ENCODE measurements around the gene TP73. TPM values are rescaled to one million over a fixed set of nuclear protein-coding genes. Genes with fewer than 3 reads are reported as not detected.

Gene TP73
- total and polyA plus RNA-seq, 7 donors = under 0.01 to 0.13 (median 0.01) TPM; not detected in 4

DNA sequence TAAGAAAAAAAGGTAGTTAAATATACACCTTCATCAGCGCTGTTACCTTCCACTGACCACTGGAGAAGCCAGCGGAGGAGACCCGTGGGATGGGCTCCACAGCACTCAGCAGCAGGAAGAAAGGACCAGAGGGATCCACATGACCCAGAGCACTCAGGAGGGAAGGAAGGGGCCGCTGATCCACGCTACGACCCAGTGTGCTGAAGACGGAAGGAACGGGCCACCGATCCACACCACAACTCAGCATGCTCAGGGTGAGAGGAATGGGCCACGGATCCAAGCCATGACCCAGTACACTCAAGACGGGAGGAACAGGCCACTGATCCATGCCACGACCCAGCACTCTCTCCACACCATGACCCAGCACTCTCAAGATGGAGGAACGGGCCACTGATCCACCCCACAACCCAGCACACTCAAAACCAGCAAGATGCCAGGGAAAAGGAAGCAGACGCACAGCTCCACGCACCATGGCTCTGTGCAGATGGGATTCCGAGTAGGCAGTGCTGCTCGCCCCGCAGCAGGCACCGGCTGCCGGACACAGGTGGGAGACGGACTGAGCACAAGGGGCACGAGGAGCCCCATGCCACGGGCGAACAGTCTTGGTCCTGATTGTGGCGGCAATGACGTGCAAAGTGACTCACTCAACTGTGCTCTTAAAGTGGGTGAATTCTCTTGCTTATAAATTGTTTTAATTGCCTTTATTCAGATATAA lies 11.1 kb upstream of the TP73 start:
- H3K4me1 ChIP-seq = no peaks in the 10 kb centered on the region
- no peaks in the 10 kb centered on the region for H3K9me3 ChIP-seq
- no peaks in the 10 kb centered on the region for H3K27me3 ChIP-seq (ENCODE audit: insufficient read depth in 3 of 3, low read length in 2 of 3)
- intact Hi-C loops (cut with DNase I) = loop anchor here in 1 of 2 donors (10.0 kb wide), 1 partner anchor 264 kb away; the partner anchor contains the start of gene C1orf174
- TF ChIP-seq, protein P1, sequence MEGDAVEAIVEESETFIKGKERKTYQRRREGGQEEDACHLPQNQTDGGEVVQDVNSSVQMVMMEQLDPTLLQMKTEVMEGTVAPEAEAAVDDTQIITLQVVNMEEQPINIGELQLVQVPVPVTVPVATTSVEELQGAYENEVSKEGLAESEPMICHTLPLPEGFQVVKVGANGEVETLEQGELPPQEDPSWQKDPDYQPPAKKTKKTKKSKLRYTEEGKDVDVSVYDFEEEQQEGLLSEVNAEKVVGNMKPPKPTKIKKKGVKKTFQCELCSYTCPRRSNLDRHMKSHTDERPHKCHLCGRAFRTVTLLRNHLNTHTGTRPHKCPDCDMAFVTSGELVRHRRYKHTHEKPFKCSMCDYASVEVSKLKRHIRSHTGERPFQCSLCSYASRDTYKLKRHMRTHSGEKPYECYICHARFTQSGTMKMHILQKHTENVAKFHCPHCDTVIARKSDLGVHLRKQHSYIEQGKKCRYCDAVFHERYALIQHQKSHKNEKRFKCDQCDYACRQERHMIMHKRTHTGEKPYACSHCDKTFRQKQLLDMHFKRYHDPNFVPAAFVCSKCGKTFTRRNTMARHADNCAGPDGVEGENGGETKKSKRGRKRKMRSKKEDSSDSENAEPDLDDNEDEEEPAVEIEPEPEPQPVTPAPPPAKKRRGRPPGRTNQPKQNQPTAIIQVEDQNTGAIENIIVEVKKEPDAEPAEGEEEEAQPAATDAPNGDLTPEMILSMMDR (IDR thresholded peaks at IDR 0.05) = no peak
- peaks cover 6 to 57% of the 10 kb centered on the region in 2 donors for H3K36me3 ChIP-seq (ENCODE audit: insufficient read depth in 1 of 2, low read depth in 1 of 2)
- WGBS, 3 donors = 92 to 96% (median 93%) methylated on average over 26 of the region's 26 CpGs
- DNase-seq (no peak), ATAC-seq (no peak)
- no peak overlapping the region for H3K4me3 ChIP-seq
- no peak overlapping the region for H3K27ac ChIP-seq

DNA sequence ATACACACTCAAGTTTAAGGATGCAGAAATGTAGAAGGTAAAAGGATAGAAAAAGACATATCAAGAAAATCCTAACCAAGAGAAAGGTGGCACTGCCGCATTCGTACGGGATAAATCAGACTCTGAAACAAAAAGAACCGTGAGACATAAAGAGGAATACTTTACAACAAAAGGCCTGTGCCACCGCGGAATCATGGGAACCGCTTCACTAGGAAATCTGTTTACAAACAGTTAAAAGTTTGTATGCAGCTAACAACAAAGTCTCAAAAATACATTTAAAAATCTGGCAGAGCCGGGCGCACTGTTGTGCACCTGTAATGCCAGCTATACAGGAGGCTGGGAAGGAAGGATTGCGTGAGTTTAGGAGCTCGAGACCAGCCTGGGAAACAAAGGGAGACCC lies 10.5 kb upstream of the TP73 start:
- Histone ChIP-seq H3K4me3 (no peak overlapping the region), H3K36me3 (ENCODE audit: insufficient read depth in 1 of 2, low read depth in 1 of 2) (peaks cover 6 to 57% of the 10 kb centered on the region in 2 donors), H3K27me3 (ENCODE audit: insufficient read depth in 3 of 3, low read length in 2 of 3) (no peaks in the 10 kb centered on the region), H3K9me3 (no peaks in the 10 kb centered on the region), H3K27ac (no peak overlapping the region), H3K4me1 (no peaks in the 10 kb centered on the region)
- 94 to 96% (median 95%) methylated on average over 11 of the region's 11 CpGs for WGBS, 3 donors
- no peak for ATAC-seq
- no peak for DNase-seq
- TF ChIP-seq, protein P1 (IDR thresholded peaks at IDR 0.05) = no peak
- intact Hi-C loops (cut with DNase I) = loop anchor here in 1 of 2 donors (10.0 kb wide), 1 partner anchor 263 kb away; the partner anchor contains the start of gene C1orf174

DNA sequence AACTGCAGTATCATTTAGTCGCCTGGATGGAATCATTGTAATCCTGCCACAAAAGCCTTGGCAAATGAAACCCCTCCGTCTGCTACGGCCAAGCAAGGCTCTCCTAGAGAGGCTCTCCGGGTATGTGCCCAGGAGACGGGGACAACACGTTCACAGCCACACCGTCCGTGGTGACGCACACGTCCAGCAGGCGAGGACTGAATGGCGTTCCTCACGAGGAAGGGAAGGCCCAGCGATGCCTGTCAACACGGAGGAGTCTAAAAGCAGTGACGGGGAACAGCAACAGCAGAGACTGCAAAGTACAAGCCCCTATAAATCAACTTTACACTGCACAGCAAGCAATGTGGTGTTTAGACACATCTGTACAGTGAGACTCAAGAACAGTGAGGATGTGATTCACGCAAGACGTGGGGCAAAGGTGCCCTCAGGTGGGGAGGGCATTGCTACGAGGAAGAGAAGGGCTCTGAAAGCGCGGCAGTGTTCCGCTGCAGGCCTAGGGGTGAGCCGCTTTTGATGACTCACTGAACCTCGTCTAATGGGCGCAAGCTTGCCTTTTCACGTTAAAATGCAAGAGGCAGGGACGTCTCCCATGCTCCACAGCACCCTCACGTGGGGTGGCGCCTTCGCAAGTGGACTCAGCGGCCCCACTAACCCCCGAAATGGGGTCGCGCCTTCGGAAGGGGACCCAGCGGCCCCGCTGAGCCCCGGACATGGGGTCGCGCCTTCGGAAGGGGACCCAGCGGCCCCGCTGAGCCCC lies 9.2 kb upstream of the TP73 start:
- H3K4me3 ChIP-seq = no peak overlapping the region
- no peaks in the 10 kb centered on the region for H3K27me3 ChIP-seq (ENCODE audit: insufficient read depth in 3 of 3, low read length in 2 of 3)
- intact Hi-C loops (cut with DNase I) = loop anchor here in 1 of 2 donors (10.0 kb wide), 1 partner anchor 262 kb away; the partner anchor contains the start of gene C1orf174
- ATAC-seq = no peak
- no peaks in the 10 kb centered on the region for H3K4me1 ChIP-seq
- no peaks in the 10 kb centered on the region for H3K9me3 ChIP-seq
- H3K36me3 ChIP-seq (ENCODE audit: insufficient read depth in 1 of 2, low read depth in 1 of 2) = peaks cover 3 to 54% of the 10 kb centered on the region in 2 donors
- WGBS, 3 donors = 87 to 93% (median 88%) methylated on average over 37 to 43 of the region's 43 CpGs
- no peak overlapping the region for H3K27ac ChIP-seq
- DNase-seq = no peak
- TF ChIP-seq, protein P1 (IDR thresholded peaks at IDR 0.05) = no peak

DNA sequence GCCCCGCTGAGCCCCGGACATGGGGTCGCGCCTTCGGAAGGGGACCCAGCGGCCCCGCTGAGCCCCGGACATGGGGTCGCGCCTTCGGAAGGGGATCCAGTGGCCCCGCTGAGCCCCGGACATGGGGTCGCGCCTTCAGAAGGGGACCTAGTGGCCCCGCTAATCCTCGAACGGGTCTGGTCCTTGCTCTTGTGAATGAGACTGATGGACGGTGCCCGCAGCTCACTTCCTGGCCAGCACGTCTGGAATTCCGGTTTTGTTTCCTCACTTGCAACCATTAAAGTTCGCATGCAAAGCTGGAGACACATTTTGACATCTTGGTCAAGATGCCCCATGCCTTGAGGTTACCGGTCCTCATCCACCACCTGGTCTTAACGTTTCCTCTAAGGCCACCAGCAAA lies 8.0 kb upstream of the TP73 start:
- Histone ChIP-seq H3K9me3 (no peaks in the 10 kb centered on the region), H3K36me3 (ENCODE audit: insufficient read depth in 1 of 2, low read depth in 1 of 2) (peaks cover 0 to 43% of the 10 kb centered on the region in 2 donors), H3K4me1 (peaks cover 7% of the 10 kb centered on the region), H3K4me3 (no peak overlapping the region), H3K27ac (no peak overlapping the region), H3K27me3 (ENCODE audit: insufficient read depth in 3 of 3, low read length in 2 of 3) (no peaks in the 10 kb centered on the region)
- no peak for DNase-seq
- intact Hi-C loops (cut with DNase I) = loop anchor here in 1 of 2 donors (10.0 kb wide), 1 partner anchor 261 kb away; the partner anchor contains the start of gene C1orf174
- TF ChIP-seq, protein P1 (IDR thresholded peaks at IDR 0.05) = no peak
- ATAC-seq = no peak
- 87 to 92% (median 90%) methylated on average over 13 to 19 of the region's 25 CpGs for WGBS, 3 donors

Measured in psoas muscle (tissue), 8 donors.